Heart right ventricle (tissue), 16 donors: ENCODE data around the gene ECEL1. TPM values are rescaled to one million over a fixed set of nuclear protein-coding genes. Genes with fewer than 3 reads are reported as not detected.

Source experiments
- ATAC-seq, 8 donors: fragments of 200-7000 bp; cut with Tn5 transposase; one replicate each; pipeline ENCODE4 v1.9.1; 2020; ENCODE audit warnings: mild to moderate bottlenecking in 8 of 8, moderate library complexity in 8 of 8, moderate number of reproducible peaks in 1 of 8
- DNase-seq, 2 donors: peaks; one replicate each; pipeline ENCODE4 v3.0.0-alpha.2; 2020
- H3K27ac ChIP-seq, 10 donors: fragments of 200-600 bp; sonication (generic) in 2 of 10; one replicate each; pipeline versions ENCODE4 v1.5.0 to v1.8.0; 2020 to 2022; ENCODE audit warnings: mild to moderate bottlenecking in 3 of 10
- H3K27me3 ChIP-seq, 7 donors: fragments of 200-600 bp; one replicate each; pipeline ENCODE4 v1.8.0; 2021 to 2022; ENCODE audit warnings: mild to moderate bottlenecking in 2 of 7
- H3K36me3 ChIP-seq, 9 donors: fragments of 200-600 bp; sonication (generic) in 1 of 9; one replicate each; pipeline versions ENCODE4 v1.5.0 to v1.8.0; 2020 to 2022; ENCODE audit warnings: mild to moderate bottlenecking in 2 of 9
- H3K4me1 ChIP-seq, 9 donors: fragments of 200-600 bp; sonication (generic) in 1 of 9; one replicate each; pipeline versions ENCODE4 v1.5.0 to v1.8.0; 2020 to 2022; ENCODE audit warnings: mild to moderate bottlenecking in 4 of 9
- H3K4me3 ChIP-seq, 10 donors: fragments of 200-600 bp; sonication (generic) in 2 of 10; one replicate each; pipeline versions ENCODE4 v1.5.0 to v1.8.0; 2020 to 2022; ENCODE audit warnings: mild to moderate bottlenecking in 7 of 10, moderate library complexity in 2 of 10
- H3K9me3 ChIP-seq, 11 donors: fragments of 200-600 bp in 10 of 11; sonication (generic) in 2 of 11; one replicate each; pipeline versions ENCODE4 v1.5.0 to v1.8.0; 2013 to 2022; ENCODE audit warnings: mild to moderate bottlenecking in 2 of 11, control low read depth in 1 of 11, moderate library complexity in 1 of 11
- WGBS, 2 donors: extraction: QIAGEN DNeasy Blood & Tissue Kit; methylation state at CpG; one replicate each; pipeline ENCODE4 v1.1.7; 2013; ENCODE audit warnings: inconsistent platforms in 1 of 2; 5-methylcytosine and 5-hydroxymethylcytosine counted together
- intact Hi-C, 10 donors: fragments of 100-400 bp; cut with DNase I; formaldehyde crosslinking; loops; one replicate each; pipeline versions ENCODE4 v1.11.1 to v1.14.2; 2022
- polyA plus RNA-seq, 2 donors: library from polyadenylated mRNA; stranded (reverse); fragments of 200-250 nt; gene quantifications; one replicate each; pipeline ENCODE4 v1.2.3, GENCODE V29; 2013
- total RNA-seq, 10 donors: library from RNA; stranded (reverse); fragmentation: NEBNext Ultra II Directional in 3 of 10; extraction: Animal tissue kit (Norgen Biotek cat#: 25700) in 3 of 10; gene quantifications; one replicate each; pipeline versions ENCODE4 v1.2.1 to v1.2.4, GENCODE V29; 2021 to 2023
- TF ChIP-seq, protein P1 (sequence below), 9 donors: fragments of 200-600 bp; sonication (generic) in 2 of 9; IDR thresholded peaks; one replicate each; pipeline versions ENCODE4 v1.5.0 to v1.8.0; 2021 to 2022; ENCODE audit warnings: antibody characterized with exemption in 9 of 9, mild to moderate bottlenecking in 5 of 9, moderate library complexity in 1 of 9
- donor health status: Arrhythmogenic right ventricular cardiomyopathy.
- donor health status: ischemic (EF 13 %, LVEDD 7.1; RV severe dilation, severe dysfunction).
- donor health status: healthy with polysubstance abuse.
- donor health status: DM: no; HTN: yes; CAD: no.
- donor health status: DM: no; HTN: no; CAD: no.
- donor health status: ischemic (EF 25% LVEDD 6.9; RV normal size, moderate dysfunction).
- donor health status: ischemic (EF 25% LVEDD 5.7; RV mildly dilated, moderate dysfunction).
- donor health status: healthy.
- donor health status: DM: yes; HTN: yes; CAD: no.
- donor health status: Ischemic cardiomyopathy.
- donor health status: ischemic (EF 35%, LVEDD 5.7; RV mildly dilated, moderate dysfunction).
- donor health status: nonischemic (EF 11% LVEDD 7.7; RV severe dilation, severe dysfunction).
- donor health status: DM: yes; HTN: yes; CAD: no.
- donor health status: PGD.
- donor health status: ischemic (EF 29% LVEDD 5.4; RV normal size, mild dysfunction).
- donor health status: nonischemic (EF 23%, LVEDD 6.1; RV moderate dilation, normal function).

The ECEL1 gene
- total and polyA plus RNA-seq, 12 donors, result 0.23 to 1.5 (median 0.39) TPM; not detected in 8

DNA sequence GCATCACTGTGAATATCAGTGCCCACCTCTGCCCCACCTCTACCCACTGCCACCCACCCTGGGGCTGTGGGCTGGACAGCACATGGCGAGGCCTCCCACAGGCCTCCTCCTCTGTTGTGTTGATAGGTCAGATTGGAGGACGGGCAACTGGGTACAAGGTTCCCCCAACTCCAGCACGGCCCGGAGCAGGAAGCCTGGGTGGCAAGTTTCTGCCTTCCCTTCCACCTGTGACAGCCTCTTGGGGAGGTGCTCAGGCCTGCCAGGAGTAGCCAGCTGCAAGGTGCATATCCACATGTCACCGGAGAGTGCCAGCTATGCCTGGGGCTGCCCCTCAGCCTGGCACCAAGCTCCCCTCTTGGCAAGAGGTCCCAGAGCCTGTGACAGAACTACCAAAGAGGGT lies 6.9 kb upstream of the ECEL1 start:
- WGBS, 2 donors, result 96% methylated on average over 5 of the region's 5 CpGs
- ATAC-seq, result no peak
- DNase-seq, result no peak

DNA sequence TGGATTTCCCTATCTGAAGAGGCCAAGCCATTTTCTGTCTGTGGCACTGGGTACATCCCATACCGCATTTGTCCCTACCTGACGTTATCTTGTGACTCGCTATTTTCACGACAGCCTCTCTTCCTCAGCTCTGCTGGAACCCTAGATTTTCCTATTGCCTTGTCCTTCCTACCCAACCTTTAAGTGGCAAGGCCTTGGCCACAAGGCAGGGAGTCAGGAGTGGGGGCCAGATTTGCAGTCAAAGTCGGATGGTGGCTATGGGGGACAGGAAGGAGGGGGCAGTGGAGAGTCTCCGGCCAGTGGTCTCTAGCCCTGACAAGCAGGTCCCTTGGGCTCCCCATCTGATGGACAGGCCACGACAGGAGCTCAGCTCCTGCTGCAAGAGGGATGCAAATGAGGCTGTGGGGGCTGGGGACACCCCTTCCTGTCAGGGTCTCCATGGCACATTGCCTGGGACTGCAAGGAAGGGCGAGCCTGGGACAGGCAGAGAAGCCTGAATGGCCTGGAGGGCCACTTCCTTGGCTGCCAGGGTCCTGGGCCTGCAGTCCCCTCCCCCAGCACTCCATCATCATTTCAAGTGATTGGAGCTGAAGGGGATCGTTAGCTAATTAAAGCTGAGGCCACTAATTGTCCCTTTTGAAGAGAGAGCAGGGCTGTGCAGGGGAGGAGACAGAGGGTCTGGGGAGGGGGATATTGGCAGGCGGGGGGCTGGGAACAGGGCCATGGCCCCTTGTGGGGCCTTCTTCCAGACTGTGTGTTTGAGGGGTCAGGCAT lies 6.3 kb upstream of the ECEL1 start:
- intact Hi-C loops, result no loop called here
- Histone ChIP-seq H3K36me3 (no peaks in the 10 kb centered on the region), H3K4me1 (no peaks in the 10 kb centered on the region), H3K27ac (no peak overlapping the region), H3K4me3 (no peak overlapping the region), H3K9me3 (no peaks in the 10 kb centered on the region), H3K27me3 (peaks cover 0 to 19% (median 8%) of the 10 kb centered on the region in 7 donors)
- TF ChIP-seq, protein P1, sequence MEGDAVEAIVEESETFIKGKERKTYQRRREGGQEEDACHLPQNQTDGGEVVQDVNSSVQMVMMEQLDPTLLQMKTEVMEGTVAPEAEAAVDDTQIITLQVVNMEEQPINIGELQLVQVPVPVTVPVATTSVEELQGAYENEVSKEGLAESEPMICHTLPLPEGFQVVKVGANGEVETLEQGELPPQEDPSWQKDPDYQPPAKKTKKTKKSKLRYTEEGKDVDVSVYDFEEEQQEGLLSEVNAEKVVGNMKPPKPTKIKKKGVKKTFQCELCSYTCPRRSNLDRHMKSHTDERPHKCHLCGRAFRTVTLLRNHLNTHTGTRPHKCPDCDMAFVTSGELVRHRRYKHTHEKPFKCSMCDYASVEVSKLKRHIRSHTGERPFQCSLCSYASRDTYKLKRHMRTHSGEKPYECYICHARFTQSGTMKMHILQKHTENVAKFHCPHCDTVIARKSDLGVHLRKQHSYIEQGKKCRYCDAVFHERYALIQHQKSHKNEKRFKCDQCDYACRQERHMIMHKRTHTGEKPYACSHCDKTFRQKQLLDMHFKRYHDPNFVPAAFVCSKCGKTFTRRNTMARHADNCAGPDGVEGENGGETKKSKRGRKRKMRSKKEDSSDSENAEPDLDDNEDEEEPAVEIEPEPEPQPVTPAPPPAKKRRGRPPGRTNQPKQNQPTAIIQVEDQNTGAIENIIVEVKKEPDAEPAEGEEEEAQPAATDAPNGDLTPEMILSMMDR (IDR thresholded peaks at IDR 0.05), result no peak
- ATAC-seq, result no peak
- no peak for DNase-seq
- 77% methylated on average over 10 of the region's 10 CpGs for WGBS, 2 donors

More for the DNA sequence above, 6.9 kb upstream of the ECEL1 start:
- no peak overlapping the region for H3K4me3 ChIP-seq
- no peak overlapping the region for H3K27ac ChIP-seq
- no peaks in the 10 kb centered on the region for H3K9me3 ChIP-seq
- no peaks in the 10 kb centered on the region for H3K36me3 ChIP-seq
- H3K4me1 ChIP-seq, result no peaks in the 10 kb centered on the region
- TF ChIP-seq, protein P1 (IDR thresholded peaks at IDR 0.05), result no peak
- intact Hi-C loops, result no loop called here
- peaks cover 0 to 15% (median 4%) of the 10 kb centered on the region in 7 donors for H3K27me3 ChIP-seq

DNA sequence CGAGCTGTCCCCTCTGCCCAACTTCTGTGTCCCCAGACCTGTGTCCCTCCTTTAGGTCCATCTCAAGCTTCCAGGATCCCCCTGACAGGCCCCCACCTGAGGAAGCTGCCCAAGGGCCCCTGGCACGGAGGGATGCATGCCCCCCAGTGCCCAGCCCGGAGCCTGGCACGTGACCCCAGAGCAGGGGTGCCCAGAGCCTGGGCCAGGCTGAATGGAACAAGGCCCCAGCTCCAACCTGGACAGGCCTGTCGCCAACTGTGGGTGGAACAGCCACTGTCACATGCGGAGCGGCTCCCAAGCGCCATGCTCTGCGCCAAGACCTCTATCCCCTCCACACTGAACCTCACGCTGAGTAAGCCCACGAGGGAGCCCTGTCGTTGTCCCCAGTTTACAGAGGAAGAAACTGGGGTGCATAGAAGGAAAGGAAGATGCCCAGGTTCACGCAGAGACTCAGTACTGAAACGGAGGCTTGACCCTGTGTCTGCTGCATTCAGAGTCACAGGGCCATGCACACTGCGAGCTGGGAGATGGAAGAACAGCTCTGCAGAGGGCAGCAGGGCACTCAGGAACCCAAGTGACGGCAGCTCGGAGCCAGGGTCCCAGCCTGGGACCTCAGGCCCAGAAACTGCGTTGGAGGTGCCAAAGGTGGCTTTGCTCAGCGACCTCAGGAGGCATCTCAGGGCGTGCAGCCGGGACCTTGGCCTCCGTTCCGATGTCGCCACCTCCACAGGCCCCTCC lies 5.5 kb upstream of the ECEL1 start:
- WGBS, 2 donors, result 87 to 92% methylated on average over 24 of the region's 24 CpGs
- Histone ChIP-seq H3K4me1 (no peaks in the 10 kb centered on the region), H3K27me3 (peaks cover 2 to 27% (median 15%) of the 10 kb centered on the region in 7 donors), H3K4me3 (no peak overlapping the region), H3K36me3 (no peaks in the 10 kb centered on the region), H3K9me3 (no peaks in the 10 kb centered on the region), H3K27ac (no peak overlapping the region)
- intact Hi-C loops, result no loop called here
- DNase-seq (no peak), ATAC-seq (no peak)
- TF ChIP-seq, protein P1 (IDR thresholded peaks at IDR 0.05), result no peak

DNA sequence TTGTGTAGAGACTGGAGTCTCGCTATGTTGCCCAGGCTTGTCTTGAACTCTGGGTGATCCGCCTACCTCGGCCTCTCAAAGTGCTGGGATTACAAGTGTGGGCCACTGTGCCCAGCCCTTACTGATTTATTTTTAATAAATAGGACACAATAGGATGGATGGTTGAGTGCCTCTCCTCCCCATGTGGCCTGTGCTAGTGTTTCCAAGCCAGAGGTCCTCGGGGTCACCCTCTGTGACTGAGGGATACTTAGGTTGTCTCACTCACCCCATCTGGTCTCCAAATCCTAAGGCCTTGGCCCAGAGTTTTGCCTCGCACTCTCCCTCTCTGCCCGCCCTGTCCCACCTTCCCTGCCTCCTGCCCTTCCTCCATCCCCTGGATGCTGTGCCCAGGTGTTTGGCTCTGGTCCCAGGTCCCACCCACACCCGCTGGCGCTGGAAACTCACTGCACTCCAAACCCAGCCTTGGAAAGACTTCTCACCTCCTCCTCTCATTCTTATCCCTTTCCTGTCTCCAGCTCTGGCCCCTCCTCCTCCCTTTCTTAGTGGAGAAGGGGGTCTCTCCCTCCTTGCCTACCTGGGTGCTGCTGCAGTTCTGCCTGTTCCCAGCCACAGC lies 4.7 kb upstream of the ECEL1 start:
- peaks cover 7 to 33% (median 21%) of the 10 kb centered on the region in 7 donors for H3K27me3 ChIP-seq
- intact Hi-C loops, result no loop called here
- DNase-seq (no peak), ATAC-seq (no peak)
- no peaks in the 10 kb centered on the region for H3K36me3 ChIP-seq
- peaks cover 0 to under 1% (median 0%) of the 10 kb centered on the region in 9 donors for H3K4me1 ChIP-seq
- no peak overlapping the region for H3K27ac ChIP-seq
- no peaks in the 10 kb centered on the region for H3K9me3 ChIP-seq
- WGBS, 2 donors, result 75 to 84% methylated on average over 8 of the region's 8 CpGs
- TF ChIP-seq, protein P1 (IDR thresholded peaks at IDR 0.05), result no peak
- no peak overlapping the region for H3K4me3 ChIP-seq
